GM13976 (cell line): ENCODE measurements around the gene SMG7.

Experiments used
- DNase-seq: peaks from one replicate; pipeline ENCODE4 v3.0.0; 2012; ENCODE audit warnings: low spot score
- in situ Hi-C: fragments of 300-500 bp; cut with MboI; formaldehyde crosslinking; loops from one replicate; pipeline ENCODE4 v1.12.0; 2022; ENCODE audit warnings: low sequenced_read_pairs, mixed read lengths, inconsistent platforms; ENCODE audit not compliant: unreplicated experiment
- TF ChIP-seq, protein P1 (sequence below): IDR thresholded peaks from 2 replicates; pipeline ENCODE4 v1.5.1; 2012; ENCODE audit warnings: borderline replicate concordance, mild to moderate bottlenecking; ENCODE audit not compliant: insufficient read depth; ENCODE audit errors: extremely low read depth, missing control alignments, control extremely low read depth

The SMG7 gene

GRCh38 chr1:183516725-183517124 lies 44.4 kb downstream of the SMG7 start:
- DNase-seq, result no peak
- in situ Hi-C loops, result no loop called here
- TF ChIP-seq, protein P1, sequence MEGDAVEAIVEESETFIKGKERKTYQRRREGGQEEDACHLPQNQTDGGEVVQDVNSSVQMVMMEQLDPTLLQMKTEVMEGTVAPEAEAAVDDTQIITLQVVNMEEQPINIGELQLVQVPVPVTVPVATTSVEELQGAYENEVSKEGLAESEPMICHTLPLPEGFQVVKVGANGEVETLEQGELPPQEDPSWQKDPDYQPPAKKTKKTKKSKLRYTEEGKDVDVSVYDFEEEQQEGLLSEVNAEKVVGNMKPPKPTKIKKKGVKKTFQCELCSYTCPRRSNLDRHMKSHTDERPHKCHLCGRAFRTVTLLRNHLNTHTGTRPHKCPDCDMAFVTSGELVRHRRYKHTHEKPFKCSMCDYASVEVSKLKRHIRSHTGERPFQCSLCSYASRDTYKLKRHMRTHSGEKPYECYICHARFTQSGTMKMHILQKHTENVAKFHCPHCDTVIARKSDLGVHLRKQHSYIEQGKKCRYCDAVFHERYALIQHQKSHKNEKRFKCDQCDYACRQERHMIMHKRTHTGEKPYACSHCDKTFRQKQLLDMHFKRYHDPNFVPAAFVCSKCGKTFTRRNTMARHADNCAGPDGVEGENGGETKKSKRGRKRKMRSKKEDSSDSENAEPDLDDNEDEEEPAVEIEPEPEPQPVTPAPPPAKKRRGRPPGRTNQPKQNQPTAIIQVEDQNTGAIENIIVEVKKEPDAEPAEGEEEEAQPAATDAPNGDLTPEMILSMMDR, result no peak

GRCh38 chr1:183517401-183517800 lies 45.1 kb downstream of the SMG7 start:
- TF ChIP-seq, protein P1, result no peak
- in situ Hi-C loops, result no loop called here
- no peak for DNase-seq

- in situ Hi-C loops, result no loop called here
- TF ChIP-seq, protein P1, result no peak
Measured at GRCh38 chr1:183520379-183520778, 48.1 kb downstream of the SMG7 start.

DNA sequence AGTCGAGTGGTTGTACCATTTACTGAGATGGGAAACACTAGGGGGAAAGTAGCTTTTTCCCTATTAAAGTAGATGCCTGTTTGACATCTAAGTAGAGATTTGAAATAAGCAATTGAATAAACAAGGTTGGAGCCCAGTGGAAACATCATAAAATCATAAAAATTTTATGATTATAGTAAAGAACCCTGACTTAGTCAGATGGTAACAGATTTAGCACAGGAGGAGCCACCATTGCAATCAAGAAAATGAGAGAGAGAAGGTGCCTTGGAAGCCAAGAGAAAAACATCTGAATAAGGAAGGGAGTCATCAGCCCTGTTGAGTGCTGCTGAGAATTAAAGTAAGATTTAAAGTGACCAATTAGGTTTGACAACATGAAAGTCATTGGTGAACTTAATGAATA lies 49.8 kb downstream of the SMG7 start:
- DNase-seq, result no peak
- TF ChIP-seq, protein P1, result no peak
- in situ Hi-C loops, result no loop called here

More at GRCh38 chr1:183520379-183520778, 48.1 kb downstream of the SMG7 start:
- DNase-seq, result no peak

GRCh38 chr1:183528577-183528976 lies 56.3 kb downstream of the SMG7 start:
- no peak for DNase-seq
- TF ChIP-seq, protein P1, result no peak
- in situ Hi-C loops, result no loop called here

DNA sequence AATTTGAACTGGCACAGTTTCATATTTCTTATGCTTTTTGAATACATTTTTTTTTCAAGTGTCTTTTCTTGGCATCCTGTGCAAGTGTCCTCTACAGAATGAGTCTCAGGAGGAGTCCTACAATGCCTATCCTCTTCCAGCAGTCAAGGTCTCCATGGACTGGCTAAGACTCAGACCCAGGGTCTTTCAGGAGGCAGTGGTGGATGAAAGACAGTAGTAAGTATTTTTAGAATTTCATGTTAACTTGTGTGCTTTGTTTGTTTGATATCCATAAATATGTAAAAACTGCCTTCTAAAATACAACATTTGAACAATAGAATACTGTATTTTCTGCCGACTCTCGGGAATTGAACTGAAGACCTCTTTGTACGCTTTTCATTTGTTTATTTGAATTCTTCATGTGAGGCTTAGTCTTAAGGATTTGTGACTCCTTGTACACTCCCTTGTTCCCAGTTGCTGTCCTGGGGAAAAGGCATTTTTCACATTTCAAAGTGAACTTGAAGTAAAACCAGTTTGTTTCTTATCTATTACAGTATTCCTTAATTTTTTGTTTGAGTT lies 61.4 kb downstream of the SMG7 start:
- TF ChIP-seq, protein P1, result no peak
- no peak for DNase-seq
- in situ Hi-C loops, result no loop called here

DNA sequence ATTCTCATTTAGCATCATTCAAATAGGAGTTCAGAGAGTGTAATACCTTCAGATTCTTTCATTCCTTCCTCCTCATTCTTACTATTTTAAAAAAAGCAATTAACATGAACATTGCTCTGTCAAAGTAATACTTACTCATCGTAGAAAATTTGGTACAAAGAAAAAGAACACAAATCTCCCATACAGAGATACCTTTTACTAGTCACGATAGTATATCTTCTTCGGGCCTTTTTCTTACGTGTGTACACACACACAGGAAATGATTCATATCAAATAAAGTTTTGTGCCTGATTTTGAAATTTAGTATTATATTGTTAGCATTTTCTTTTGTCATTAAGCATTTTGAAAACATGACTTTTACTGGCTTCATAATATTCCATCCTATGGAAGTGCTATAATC lies 65.1 kb downstream of the SMG7 start:
- in situ Hi-C loops, result no loop called here
- TF ChIP-seq, protein P1, result no peak

More for the DNA sequence above, 65.1 kb downstream of the SMG7 start:
- no peak for DNase-seq
